ENCODE measurements around the gene GAB3.

GRCh38 chrX:154731881-154732280, 19.0 kb downstream of the GAB3 start:
- no peak for TF ChIP-seq CTCF (IDR thresholded peaks at IDR 0.05)
- TF ChIP-seq POLR2A (IDR thresholded peaks at IDR 0.05) = no peak
